Ovary (tissue), 9 donors: ENCODE data around the gene SCAMP2. TPM values are rescaled to one million over a fixed set of nuclear protein-coding genes. Genes with fewer than 3 reads are reported as not detected.
A peak's percentile ranks its signal among the peaks of the same experiment; 100 is the strongest.

ENCODE experiments used
- DNase-seq, 5 donors: peaks; one replicate each; pipeline ENCODE4 v3.0.0-alpha.2; 2019 to 2020
- H3K27ac ChIP-seq, 2 donors: fragments of 200-600 bp; one replicate each; pipeline versions ENCODE4 v1.5.1 to v1.8.0; 2019 to 2022
- H3K27me3 ChIP-seq: fragments of 200-600 bp; one replicate; pipeline ENCODE4 v1.8.0; 2022
- H3K36me3 ChIP-seq: fragments of 200-600 bp; sonication (generic); one replicate; pipeline ENCODE4 v1.5.1; 2019
- H3K4me1 ChIP-seq: one replicate; pipeline ENCODE4 v1.8.1; 2013; ENCODE audit warnings: mild to moderate bottlenecking, moderate library complexity; ENCODE audit not compliant: insufficient read depth
- H3K4me3 ChIP-seq: fragments of 200-600 bp; sonication (generic); one replicate; pipeline ENCODE4 v1.5.1; 2017
- H3K9me3 ChIP-seq, 2 donors: fragments of 200-600 bp in 1 of 2; sonication (generic) in 1 of 2; one replicate each; pipeline versions ENCODE4 v1.5.1 to v1.8.1; 2013 to 2019; ENCODE audit warnings: mild to moderate bottlenecking in 1 of 2, moderate library complexity in 1 of 2
- CTCF ChIP-seq, 3 donors: fragments of 450-650 bp in 2 of 3; fragments of 200-600 bp in 1 of 3; IDR thresholded peaks; one replicate each; pipeline versions ENCODE4 v1.5.1 to v1.8.0; 2016 to 2022; ENCODE audit warnings: antibody characterized with exemption in 3 of 3, mild to moderate bottlenecking in 1 of 3
- EP300 ChIP-seq: sonication (generic); formaldehyde crosslinking; IDR thresholded peaks from one replicate; pipeline ENCODE4 v1.6.1; 2017; ENCODE audit warnings: antibody characterized with exemption
- POLR2A ChIP-seq: fragments of 450-650 bp; IDR thresholded peaks from one replicate; pipeline ENCODE4 v1.6.1; 2017; ENCODE audit warnings: antibody characterized with exemption, mild to moderate bottlenecking, moderate library complexity
- WGBS, 3 donors: extraction: QIAGEN DNeasy Blood & Tissue Kit in 1 of 3; methylation state at CpG; one replicate each; pipeline versions ENCODE4 v1.1.5 to v1.1.7; 2013 to 2017; 5-methylcytosine and 5-hydroxymethylcytosine counted together
- intact Hi-C, 4 donors: fragments of 100-400 bp; cut with DNase I; formaldehyde crosslinking; loops; one replicate each; pipeline versions ENCODE4 v1.11.0 to v1.15.1; 2022 to 2023
- polyA plus RNA-seq, 2 donors: library from polyadenylated mRNA; stranded (reverse); fragments of 200-250 nt in 1 of 2; fragments of 350-450 nt in 1 of 2; fragmentation: Illumina TruSeq in 1 of 2; extraction: RNeasy Lipid Tissue Mini Kit (QIAGEN cat#74804) in 1 of 2; gene quantifications; one replicate each; pipeline ENCODE4 v1.2.3, GENCODE V29; 2013 to 2014
- total RNA-seq, 7 donors: library from RNA; depleted of rRNA in 2 of 7; stranded (reverse); fragments of >200 nt in 2 of 7; fragmentation: NEBNext Ultra II Directional in 3 of 7; extraction: Animal tissue kit (Norgen Biotek cat#: 25700) in 3 of 7; gene quantifications; one replicate each; pipeline versions ENCODE4 v1.1.0 to v1.2.4, GENCODE V29; 2016 to 2023
- donor health status: DM: no; HTN: no; CAD: no; lungs with moderate emphysema.
- donor health status: DM: no; HTN: no; CAD: no.
- donor health status: Bipolar disorder and iron deficiency.
- donor health status: DM: yes; HTN: yes; CAD: no.
- donor health status: DM: no; HTN: no; CAD: no.
- donor health status: DM: yes; HTN: yes; CAD: no.

Gene SCAMP2
- total and polyA plus RNA-seq, 9 donors: 22.9 to 65.5 (median 53.1) TPM

GRCh38 chr15:74815121-74815934, 57.8 kb downstream of the SCAMP2 start:
- no peak for DNase-seq
- Histone ChIP-seq H3K9me3 (no peaks in the 10 kb centered on the region), H3K4me1 (no peaks in the 10 kb centered on the region), H3K27me3 (no peaks in the 10 kb centered on the region), H3K4me3 (no peak overlapping the region), H3K36me3 (no peaks in the 10 kb centered on the region), H3K27ac (no peak overlapping the region)
- intact Hi-C loops: loop anchor here in 1 of 4 donors (10.0 kb wide), 1 partner anchor 59 kb away; the partner anchor contains the start of gene SCAMP2
- TF ChIP-seq POLR2A (no peak), EP300 (no peak), CTCF (IDR thresholded peaks at IDR 0.05) (no peak)
- 72 to 81% (median 79%) methylated on average over 10 of the region's 10 CpGs for WGBS, 3 donors

- intact Hi-C loops: loop anchor here in 1 of 4 donors (10.0 kb wide), 1 partner anchor 62 kb away; the partner anchor contains the start of gene SCAMP2
- TF ChIP-seq POLR2A (no peak), EP300 (no peak), CTCF (IDR thresholded peaks at IDR 0.05) (no peak)
- Histone ChIP-seq H3K9me3 (no peaks in the 10 kb centered on the region), H3K27me3 (no peaks in the 10 kb centered on the region), H3K4me1 (no peaks in the 10 kb centered on the region), H3K4me3 (no peak within 1 kb of the TSS), H3K27ac (no peak within 1 kb of the TSS), H3K36me3 (no peaks in the 10 kb centered on the region)
- 11 to 38% (median 31%) methylated on average over 12 of the region's 12 CpGs for WGBS, 3 donors
- peak in 1 of 5 donors; percentile 70 for DNase-seq
Measured at GRCh38 chr15:74812533-74812932, 60.6 kb downstream of the SCAMP2 start, which contains the start of gene LMAN1L. Gene LMAN1L, plus strand, starts transcription at chr15:74812835. Its CDS starts 20 bp downstream, at chr15:74812855.

- H3K4me3 ChIP-seq: no peak overlapping the region
- DNase-seq: no peak
Measured at GRCh38 chr15:74809956-74810355, 63.2 kb downstream of the SCAMP2 start.

GRCh38 chr15:74809242-74809641, 63.9 kb downstream of the SCAMP2 start:
- no peaks in the 10 kb centered on the region for H3K27me3 ChIP-seq

More at GRCh38 chr15:74809956-74810355, 63.2 kb downstream of the SCAMP2 start:
- H3K4me1 ChIP-seq: no peaks in the 10 kb centered on the region
- 86 to 90% (median 89%) methylated on average over 3 of the region's 3 CpGs for WGBS, 3 donors
- intact Hi-C loops: loop anchor here in 1 of 4 donors (10.0 kb wide), 1 partner anchor 65 kb away; the partner anchor contains the start of gene SCAMP2
- no peak overlapping the region for H3K27ac ChIP-seq
- no peaks in the 10 kb centered on the region for H3K27me3 ChIP-seq
- H3K36me3 ChIP-seq: no peaks in the 10 kb centered on the region
- H3K9me3 ChIP-seq: no peaks in the 10 kb centered on the region
- no peak for TF ChIP-seq POLR2A

GRCh38 chr15:74808840-74809229, 64.3 kb downstream of the SCAMP2 start:
- H3K27ac ChIP-seq: no peak overlapping the region
- H3K36me3 ChIP-seq: no peaks in the 10 kb centered on the region
- DNase-seq: no peak
- no peaks in the 10 kb centered on the region for H3K9me3 ChIP-seq
- intact Hi-C loops: no loop called here
- no peaks in the 10 kb centered on the region for H3K4me1 ChIP-seq
- 49 to 57% (median 51%) methylated on average over 4 of the region's 4 CpGs for WGBS, 3 donors
- TF ChIP-seq CTCF (IDR thresholded peaks at IDR 0.05) (no peak), POLR2A (no peak), EP300 (no peak)
- no peak overlapping the region for H3K4me3 ChIP-seq
- no peaks in the 10 kb centered on the region for H3K27me3 ChIP-seq

More at GRCh38 chr15:74809242-74809641, 63.9 kb downstream of the SCAMP2 start:
- no peak for TF ChIP-seq EP300
- intact Hi-C loops: no loop called here
- Histone ChIP-seq H3K36me3 (no peaks in the 10 kb centered on the region), H3K4me1 (no peaks in the 10 kb centered on the region), H3K4me3 (no peak overlapping the region), H3K27ac (no peak overlapping the region), H3K9me3 (no peaks in the 10 kb centered on the region)
- 70 to 79% (median 74%) methylated on average over 5 of the region's 5 CpGs for WGBS, 3 donors
- DNase-seq: no peak
